HepG2 (cell line): Measurements from ENCODE around the gene TAAR1. TPM values are rescaled to one million over a fixed set of nuclear protein-coding genes. Genes with fewer than 3 reads are reported as not detected.

Experiments used
- ATAC-seq: fragments of 200-7000 bp; cut with Tn5 transposase; 3 replicates; pipeline ENCODE4 v1.9.1; 2020; ENCODE audit warnings: mild to moderate bottlenecking, moderate library complexity
- BruUV-seq: library from RNA; stranded (reverse); fragments of 400-500 nt; replicated peaks from 2 replicates; lab custom pipeline; 2021; lab: Mats Ljungman, UMichigan
- CTCF ChIA-PET: fragments of 300-600 bp; formaldehyde crosslinking; extraction: SDS; loops from one replicate; lab custom pipeline; 2021; ENCODE audit warnings: low total read pairs, inconsistent platforms, low intra/inter-chr PET ratio; lab: Yijun Ruan, JAX
- POLR2A ChIA-PET: fragments of 350-600 bp; sonication (Branson Sonifier 250); formaldehyde crosslinking; loops from one replicate; lab custom pipeline; 2020; ENCODE audit warnings: antibody characterized with exemption, inconsistent platforms; lab: Yijun Ruan, JAX
- DNase-seq: peaks from one replicate; pipeline ENCODE4 v3.0.0-alpha.2; 2015; ENCODE audit warnings: low spot score
- FAIRE-seq: peaks from 3 replicates; lab custom pipeline; 2011; peaks lifted over from hg19 to GRCh38; lab: Jason Lieb, UNC
- H2AFZ ChIP-seq: one replicate; pipeline ENCODE4 v1.6.1; 2011; ENCODE audit warnings: low read length, inconsistent platforms
- H3K27ac ChIP-seq: fragments of 300-600 bp; 3 replicates; pipeline ENCODE4 v1.8.0; 2011; ENCODE audit warnings: mixed run types, mild to moderate bottlenecking, mixed read lengths, low read length, inconsistent platforms; ENCODE audit not compliant: insufficient read depth; ENCODE audit errors: extremely low read length
- H3K27me3 ChIP-seq, 2 experiments: fragments of 200-600 bp in 1 of 2; 2 replicates in 1 of 2; 3 replicates in 1 of 2; pipeline versions ENCODE4 v1.6.0 to v1.8.0; 2011; ENCODE audit warnings: low read length in 2 of 2, mild to moderate bottlenecking in 2 of 2, moderate library complexity in 2 of 2, inconsistent platforms in 1 of 2; ENCODE audit not compliant: insufficient read depth in 2 of 2, control insufficient read depth in 1 of 2
- H3K36me3 ChIP-seq, 2 experiments: fragments of 200-600 bp in 1 of 2; replicated peaks in 1 of 2; 2 replicates in 1 of 2; 3 replicates in 1 of 2; pipeline versions ENCODE4 v1.5.1 to v1.8.0; 2011; ENCODE audit warnings: low read length in 2 of 2, inconsistent platforms in 1 of 2; ENCODE audit not compliant: insufficient read depth in 2 of 2, control insufficient read depth in 1 of 2
- H3K4me1 ChIP-seq: 2 replicates; pipeline ENCODE4 v1.5.1; 2012; ENCODE audit warnings: low read length, inconsistent platforms; ENCODE audit not compliant: insufficient read depth
- H3K4me2 ChIP-seq: 2 replicates; pipeline ENCODE4 v1.6.0; 2011; ENCODE audit warnings: low read depth, low read length, inconsistent platforms
- H3K4me3 ChIP-seq, 3 experiments: fragments of 200-600 bp in 1 of 3; sonication (generic), shearing (Covaris generic) in 1 of 3; replicated peaks in 1 of 3; 2 replicates each; pipeline ENCODE4 v1.5.1; 2011 to 2016; ENCODE audit warnings: low read length in 3 of 3, inconsistent platforms in 2 of 3, low read depth in 2 of 3, mild to moderate bottlenecking in 2 of 3, control low read depth in 1 of 3, mixed read lengths in 1 of 3; ENCODE audit not compliant: insufficient read depth in 1 of 3
- H3K79me2 ChIP-seq: one replicate; pipeline ENCODE4 v1.6.1; 2011; ENCODE audit warnings: low read length, inconsistent platforms; ENCODE audit not compliant: insufficient read depth
- H3K9ac ChIP-seq: 2 replicates; pipeline ENCODE4 v1.6.0; 2011; ENCODE audit warnings: mild to moderate bottlenecking, low read depth, low read length, inconsistent platforms; ENCODE audit not compliant: insufficient read depth
- H3K9me3 ChIP-seq: 2 replicates; pipeline ENCODE4 v1.5.1; 2012; ENCODE audit warnings: mild to moderate bottlenecking, low read length
- H4K20me1 ChIP-seq: 2 replicates; pipeline ENCODE4 v1.6.0; 2011; ENCODE audit warnings: inconsistent platforms, mild to moderate bottlenecking, low read length, moderate library complexity; ENCODE audit not compliant: insufficient read depth
- FOXO1 ChIP-seq: sonication (generic); formaldehyde crosslinking; IDR thresholded peaks from 2 replicates; pipeline ENCODE4 v1.4.0; 2020; ENCODE audit warnings: missing genetic modification reagents
- HOXA5 ChIP-seq: sonication (generic); formaldehyde crosslinking; IDR thresholded peaks from 2 replicates; pipeline ENCODE4 v1.4.0; 2020; ENCODE audit warnings: missing genetic modification reagents
- MEIS2 ChIP-seq: sonication (generic); formaldehyde crosslinking; IDR thresholded peaks from 2 replicates; pipeline ENCODE4 v1.9.0; 2021; ENCODE audit warnings: mild to moderate bottlenecking, missing genetic modification reagents
- NFYB ChIP-seq: sonication (generic); formaldehyde crosslinking; IDR thresholded peaks from 2 replicates; pipeline ENCODE4 v1.4.0; 2020; ENCODE audit warnings: missing genetic modification reagents
- NR2F1 ChIP-seq, 2 experiments: fragments of 450-650 bp in 1 of 2; formaldehyde crosslinking in 1 of 2; IDR thresholded peaks; 2 replicates each; pipeline versions ENCODE4 v1.5.0 to v1.6.1; 2016 to 2020; ENCODE audit warnings: mild to moderate bottlenecking in 1 of 2, missing compliant biosample characterization in 1 of 2, missing genetic modification reagents in 1 of 2, moderate library complexity in 1 of 2
- RNF2 ChIP-seq: fragments of 450-650 bp; conservative IDR thresholded peaks from 2 replicates; pipeline ENCODE4 v1.6.1; 2016; ENCODE audit warnings: low read depth
- SMC3 ChIP-seq: IDR thresholded peaks from 2 replicates; pipeline ENCODE4 v1.6.1; 2011; ENCODE audit warnings: low read length, improper control_type of control experiment
- ZNF670 ChIP-seq: sonication (generic); formaldehyde crosslinking; IDR thresholded peaks from 2 replicates; pipeline ENCODE4 v1.8.0; 2022; ENCODE audit warnings: mild to moderate bottlenecking, missing genetic modification reagents, borderline replicate concordance
- WGBS: methylation state at CpG from one replicate; pipeline ENCODE4 v1.1.6; 2017; ENCODE audit warnings: low lambda C conversion rate; 5-methylcytosine and 5-hydroxymethylcytosine counted together
- in situ Hi-C: cut with HindIII; loops from 2 replicates; pipeline ENCODE4 v1.10.0; 2017; ENCODE audit warnings: low pct_unique_long_range_greater_than_20kb; ENCODE audit not compliant: extremely low pct_ligation_motif_present
- intact Hi-C: fragments of 100-400 bp; cut with micrococcal nuclease; formaldehyde crosslinking; loops from one replicate; pipeline ENCODE4 v1.10.0; 2022; ENCODE audit not compliant: unreplicated experiment
- polyA plus RNA-seq, 8 experiments: library from polyadenylated mRNA; depleted of rRNA in 3 of 8; stranded (reverse) in 7 of 8; unstranded in 1 of 8; fragments of >200 nt; fragmentation: Illumina TruSeq in 4 of 8; extraction: Trizol in 4 of 8; gene quantifications; 2 replicates each; pipeline versions ENCODE4 v1.2.1 to v1.2.3, GENCODE V29; 2011 to 2016; ENCODE audit warnings: low read depth in 4 of 8, missing spikeins in 1 of 8, mixed read lengths in 1 of 8; ENCODE audit not compliant: insufficient read depth in 1 of 8
- total RNA-seq, 5 experiments: library from RNA; depleted of rRNA; stranded (reverse); fragments of >200 nt; fragmentation: Illumina TruSeq; extraction: Trizol; gene quantifications; 2 replicates each; pipeline ENCODE4 v1.2.3, GENCODE V29; 2016; ENCODE audit warnings: low read depth in 1 of 5
- TF ChIP-seq, protein P1 (sequence below): sonication (generic); formaldehyde crosslinking; IDR thresholded peaks from 2 replicates; pipeline ENCODE4 v1.4.0; 2020; ENCODE audit warnings: missing genetic modification reagents
- TF ChIP-seq, protein P2 (sequence below): sonication (generic); formaldehyde crosslinking; conservative IDR thresholded peaks from 2 replicates; pipeline ENCODE4 v1.8.0; 2022; ENCODE audit warnings: mild to moderate bottlenecking, moderate library complexity, missing genetic modification reagents
- TF ChIP-seq, protein P3 (sequence below): sonication (generic); formaldehyde crosslinking; IDR thresholded peaks from 2 replicates; pipeline ENCODE4 v1.4.0; 2020; ENCODE audit warnings: low read depth, mild to moderate bottlenecking, missing genetic modification reagents
- TF ChIP-seq, protein P4 (sequence below): sonication (generic); formaldehyde crosslinking; IDR thresholded peaks from 2 replicates; pipeline ENCODE4 v1.4.0; 2020; ENCODE audit warnings: missing genetic modification reagents, low read depth, mild to moderate bottlenecking, borderline replicate concordance
- TF ChIP-seq, protein P5 (sequence below): sonication (generic); formaldehyde crosslinking; IDR thresholded peaks from 2 replicates; pipeline ENCODE4 v1.5.0; 2020; ENCODE audit warnings: mild to moderate bottlenecking, missing genetic modification reagents, moderate library complexity

The TAAR1 gene
- total and polyA plus RNA-seq, 2 of the 13 experiments (the other 11 are each of a cell fraction or from before 2014, with no cell fraction given) = not detected

DNA sequence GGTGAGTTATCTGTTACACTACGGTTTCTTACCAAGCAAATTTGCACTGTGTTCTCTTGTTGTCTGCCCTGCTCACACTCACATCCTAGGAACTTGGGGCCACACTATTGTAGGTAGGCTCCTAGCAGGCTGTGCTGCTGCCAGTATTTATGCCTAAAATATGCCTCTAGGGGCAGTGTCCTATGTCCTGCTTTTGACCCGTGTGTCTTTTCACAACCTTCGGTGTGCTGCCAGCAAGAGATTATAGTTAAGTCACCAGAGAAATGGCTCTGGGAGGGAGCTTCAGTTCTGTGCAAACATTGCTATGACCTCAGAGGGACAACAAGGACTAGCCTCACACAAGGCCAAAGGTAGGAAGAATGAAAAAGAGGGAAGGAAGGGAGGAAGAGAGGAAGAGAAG lies 60.5 kb downstream of the TAAR1 start:
- H3K27me3 ChIP-seq = no peaks in the 10 kb centered on the region; a peak in 1 of 5 replicates
- H3K4me1 ChIP-seq = no peaks in the 10 kb centered on the region
- no peak overlapping the region for H3K4me3 ChIP-seq
- H3K79me2 ChIP-seq = no peaks in the 10 kb centered on the region
- intact Hi-C loops (loop anchor here (5.0 kb wide), 2 partner anchors 44 to 169 kb away; no protein-coding TSS in a partner anchor), in situ Hi-C loops (no loop called here)
- H4K20me1 ChIP-seq = no peaks in the 10 kb centered on the region
- ATAC-seq (peak; percentile 100), FAIRE-seq (peak; percentile 18), DNase-seq (peak; percentile 57)
- H3K27ac ChIP-seq = no peak overlapping the region
- WGBS = 20% methylated on average over 3 of the region's 3 CpGs
- no peak overlapping the region for H3K9ac ChIP-seq
- H3K36me3 ChIP-seq = no peaks in the 10 kb centered on the region
- H2AFZ ChIP-seq = no peak overlapping the region
- H3K4me2 ChIP-seq = no peak overlapping the region
- POLR2A ChIA-PET = no interaction called here
- no peaks in the 10 kb centered on the region for H3K9me3 ChIP-seq
- CTCF ChIA-PET = no interaction called here
- BruUV-seq = no TSS peak
- TF ChIP-seq MEIS2 = no peak
- TF ChIP-seq SMC3 = peak; percentile 27; the same call in 1 of the 2 replicates
- 0 out of 4 replicates have a peak, but pooled peaks of 1 of the 2 experiments have one; percentile 12 for TF ChIP-seq NR2F1 (CRISPR knock-in tag; IDR thresholded peaks at IDR 0.05)
- TF ChIP-seq, protein P1, sequence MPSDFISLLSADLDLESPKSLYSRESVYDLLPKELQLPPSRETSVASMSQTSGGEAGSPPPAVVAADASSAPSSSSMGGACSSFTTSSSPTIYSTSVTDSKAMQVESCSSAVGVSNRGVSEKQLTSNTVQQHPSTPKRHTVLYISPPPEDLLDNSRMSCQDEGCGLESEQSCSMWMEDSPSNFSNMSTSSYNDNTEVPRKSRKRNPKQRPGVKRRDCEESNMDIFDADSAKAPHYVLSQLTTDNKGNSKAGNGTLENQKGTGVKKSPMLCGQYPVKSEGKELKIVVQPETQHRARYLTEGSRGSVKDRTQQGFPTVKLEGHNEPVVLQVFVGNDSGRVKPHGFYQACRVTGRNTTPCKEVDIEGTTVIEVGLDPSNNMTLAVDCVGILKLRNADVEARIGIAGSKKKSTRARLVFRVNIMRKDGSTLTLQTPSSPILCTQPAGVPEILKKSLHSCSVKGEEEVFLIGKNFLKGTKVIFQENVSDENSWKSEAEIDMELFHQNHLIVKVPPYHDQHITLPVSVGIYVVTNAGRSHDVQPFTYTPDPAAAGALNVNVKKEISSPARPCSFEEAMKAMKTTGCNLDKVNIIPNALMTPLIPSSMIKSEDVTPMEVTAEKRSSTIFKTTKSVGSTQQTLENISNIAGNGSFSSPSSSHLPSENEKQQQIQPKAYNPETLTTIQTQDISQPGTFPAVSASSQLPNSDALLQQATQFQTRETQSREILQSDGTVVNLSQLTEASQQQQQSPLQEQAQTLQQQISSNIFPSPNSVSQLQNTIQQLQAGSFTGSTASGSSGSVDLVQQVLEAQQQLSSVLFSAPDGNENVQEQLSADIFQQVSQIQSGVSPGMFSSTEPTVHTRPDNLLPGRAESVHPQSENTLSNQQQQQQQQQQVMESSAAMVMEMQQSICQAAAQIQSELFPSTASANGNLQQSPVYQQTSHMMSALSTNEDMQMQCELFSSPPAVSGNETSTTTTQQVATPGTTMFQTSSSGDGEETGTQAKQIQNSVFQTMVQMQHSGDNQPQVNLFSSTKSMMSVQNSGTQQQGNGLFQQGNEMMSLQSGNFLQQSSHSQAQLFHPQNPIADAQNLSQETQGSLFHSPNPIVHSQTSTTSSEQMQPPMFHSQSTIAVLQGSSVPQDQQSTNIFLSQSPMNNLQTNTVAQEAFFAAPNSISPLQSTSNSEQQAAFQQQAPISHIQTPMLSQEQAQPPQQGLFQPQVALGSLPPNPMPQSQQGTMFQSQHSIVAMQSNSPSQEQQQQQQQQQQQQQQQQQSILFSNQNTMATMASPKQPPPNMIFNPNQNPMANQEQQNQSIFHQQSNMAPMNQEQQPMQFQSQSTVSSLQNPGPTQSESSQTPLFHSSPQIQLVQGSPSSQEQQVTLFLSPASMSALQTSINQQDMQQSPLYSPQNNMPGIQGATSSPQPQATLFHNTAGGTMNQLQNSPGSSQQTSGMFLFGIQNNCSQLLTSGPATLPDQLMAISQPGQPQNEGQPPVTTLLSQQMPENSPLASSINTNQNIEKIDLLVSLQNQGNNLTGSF = no peak
- TF ChIP-seq HOXA5 = no peak
- TF ChIP-seq, protein P2, sequence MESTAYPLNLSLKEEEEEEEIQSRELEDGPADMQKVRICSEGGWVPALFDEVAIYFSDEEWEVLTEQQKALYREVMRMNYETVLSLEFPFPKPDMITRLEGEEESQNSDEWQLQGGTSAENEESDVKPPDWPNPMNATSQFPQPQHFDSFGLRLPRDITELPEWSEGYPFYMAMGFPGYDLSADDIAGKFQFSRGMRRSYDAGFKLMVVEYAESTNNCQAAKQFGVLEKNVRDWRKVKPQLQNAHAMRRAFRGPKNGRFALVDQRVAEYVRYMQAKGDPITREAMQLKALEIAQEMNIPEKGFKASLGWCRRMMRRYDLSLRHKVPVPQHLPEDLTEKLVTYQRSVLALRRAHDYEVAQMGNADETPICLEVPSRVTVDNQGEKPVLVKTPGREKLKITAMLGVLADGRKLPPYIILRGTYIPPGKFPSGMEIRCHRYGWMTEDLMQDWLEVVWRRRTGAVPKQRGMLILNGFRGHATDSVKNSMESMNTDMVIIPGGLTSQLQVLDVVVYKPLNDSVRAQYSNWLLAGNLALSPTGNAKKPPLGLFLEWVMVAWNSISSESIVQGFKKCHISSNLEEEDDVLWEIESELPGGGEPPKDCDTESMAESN (CRISPR knock-in tag) = no peak
- TF ChIP-seq RNF2 = 0 out of 2 replicates have a peak, but pooled peaks have one; percentile 36
- TF ChIP-seq, protein P3, sequence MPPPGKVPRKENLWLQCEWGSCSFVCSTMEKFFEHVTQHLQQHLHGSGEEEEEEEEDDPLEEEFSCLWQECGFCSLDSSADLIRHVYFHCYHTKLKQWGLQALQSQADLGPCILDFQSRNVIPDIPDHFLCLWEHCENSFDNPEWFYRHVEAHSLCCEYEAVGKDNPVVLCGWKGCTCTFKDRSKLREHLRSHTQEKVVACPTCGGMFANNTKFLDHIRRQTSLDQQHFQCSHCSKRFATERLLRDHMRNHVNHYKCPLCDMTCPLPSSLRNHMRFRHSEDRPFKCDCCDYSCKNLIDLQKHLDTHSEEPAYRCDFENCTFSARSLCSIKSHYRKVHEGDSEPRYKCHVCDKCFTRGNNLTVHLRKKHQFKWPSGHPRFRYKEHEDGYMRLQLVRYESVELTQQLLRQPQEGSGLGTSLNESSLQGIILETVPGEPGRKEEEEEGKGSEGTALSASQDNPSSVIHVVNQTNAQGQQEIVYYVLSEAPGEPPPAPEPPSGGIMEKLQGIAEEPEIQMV (CRISPR knock-in tag) = no peak
- TF ChIP-seq, protein P4, sequence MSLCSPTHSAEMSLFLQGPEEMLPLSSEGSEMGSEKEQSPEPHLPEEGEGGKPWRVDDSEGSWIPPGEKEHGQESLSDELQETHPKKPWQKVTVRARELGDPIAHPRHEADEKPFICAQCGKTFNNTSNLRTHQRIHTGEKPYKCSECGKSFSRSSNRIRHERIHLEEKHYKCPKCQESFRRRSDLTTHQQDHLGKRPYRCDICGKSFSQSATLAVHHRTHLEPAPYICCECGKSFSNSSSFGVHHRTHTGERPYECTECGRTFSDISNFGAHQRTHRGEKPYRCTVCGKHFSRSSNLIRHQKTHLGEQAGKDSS (CRISPR knock-in tag) = no peak
- TF ChIP-seq FOXO1 (CRISPR knock-in tag) = 0 out of 2 replicates have a peak, but pooled peaks have one; percentile 30
- no peak for TF ChIP-seq ZNF670 (CRISPR knock-in tag)
- TF ChIP-seq, protein P5, sequence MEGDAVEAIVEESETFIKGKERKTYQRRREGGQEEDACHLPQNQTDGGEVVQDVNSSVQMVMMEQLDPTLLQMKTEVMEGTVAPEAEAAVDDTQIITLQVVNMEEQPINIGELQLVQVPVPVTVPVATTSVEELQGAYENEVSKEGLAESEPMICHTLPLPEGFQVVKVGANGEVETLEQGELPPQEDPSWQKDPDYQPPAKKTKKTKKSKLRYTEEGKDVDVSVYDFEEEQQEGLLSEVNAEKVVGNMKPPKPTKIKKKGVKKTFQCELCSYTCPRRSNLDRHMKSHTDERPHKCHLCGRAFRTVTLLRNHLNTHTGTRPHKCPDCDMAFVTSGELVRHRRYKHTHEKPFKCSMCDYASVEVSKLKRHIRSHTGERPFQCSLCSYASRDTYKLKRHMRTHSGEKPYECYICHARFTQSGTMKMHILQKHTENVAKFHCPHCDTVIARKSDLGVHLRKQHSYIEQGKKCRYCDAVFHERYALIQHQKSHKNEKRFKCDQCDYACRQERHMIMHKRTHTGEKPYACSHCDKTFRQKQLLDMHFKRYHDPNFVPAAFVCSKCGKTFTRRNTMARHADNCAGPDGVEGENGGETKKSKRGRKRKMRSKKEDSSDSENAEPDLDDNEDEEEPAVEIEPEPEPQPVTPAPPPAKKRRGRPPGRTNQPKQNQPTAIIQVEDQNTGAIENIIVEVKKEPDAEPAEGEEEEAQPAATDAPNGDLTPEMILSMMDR (CRISPR knock-in tag) = peak; percentile 56
- TF ChIP-seq NFYB = no peak
